ENCODE data around the gene TRMU. TPM values are rescaled to one million over a fixed set of nuclear protein-coding genes. Genes with fewer than 3 reads are reported as not detected.

The TRMU gene
- total and polyA plus RNA-seq, 2 of the 8 experiments (the other 6 are each of a cell fraction or from before 2014, with no cell fraction given) = 43.4 to 70.6 TPM

- TF ChIP-seq CHD7 (IDR thresholded peaks at IDR 0.05; ENCODE audit: insufficient replicate concordance, low read length) (no peak), FOSL1 (IDR thresholded peaks at IDR 0.05; ENCODE audit: insufficient read depth, low read depth, low read length) (no peak), RXRA (IDR thresholded peaks at IDR 0.05; ENCODE audit: insufficient read depth, low read depth, low read length) (no peak)
Measured at GRCh38 chr22:46349681-46350080, 14.2 kb downstream of the TRMU start (continued).
